Activated CD4-positive, alpha-beta memory T cell treated with anti-CD3 and anti-CD28 coated beads, Interleukin-2, amount 10 ng/mL, durations not matched to agents 7 days and 5 days (primary cell): ENCODE measurements around the gene ZDHHC17. TPM values are rescaled to one million over a fixed set of nuclear protein-coding genes. Genes with fewer than 3 reads are reported as not detected.
"Not testable (repeated sequence)": the region's sequence is repeated elsewhere in the genome, so short reads cannot be mapped to it uniquely, and the experiment has no call there.

Source experiments
- CTCF ChIA-PET: fragments of 350-600 bp; sonication (Branson Sonifier 250); formaldehyde crosslinking; loops from one replicate; lab custom pipeline; 2021; ENCODE audit warnings: antibody characterized with exemption, inconsistent platforms; lab: Charles Lee
- POLR2A ChIA-PET: fragments of 350-600 bp; sonication (Branson Sonifier 250); formaldehyde crosslinking; loops from one replicate; lab custom pipeline; 2021; ENCODE audit warnings: antibody characterized with exemption; lab: Charles Lee
- DNase-seq: peaks from one replicate; pipeline ENCODE4 v3.0.0-alpha.2; 2020
- H3K27ac Mint-ChIP-seq: one replicate; pipeline ENCODE4 v1.8.0; 2021; ENCODE audit warnings: mild to moderate bottlenecking, mixed read lengths
- H3K27me3 Mint-ChIP-seq: one replicate; pipeline ENCODE4 v1.8.0; 2021; ENCODE audit warnings: mixed read lengths
- H3K36me3 Mint-ChIP-seq: one replicate; pipeline ENCODE4 v1.8.0; 2021; ENCODE audit warnings: low read depth, mixed read lengths
- H3K4me1 Mint-ChIP-seq: one replicate; pipeline ENCODE4 v1.8.0; 2021; ENCODE audit warnings: mixed read lengths
- H3K4me3 Mint-ChIP-seq: one replicate; pipeline ENCODE4 v1.8.0; 2021; ENCODE audit warnings: mild to moderate bottlenecking, mixed read lengths
- H3K9me3 Mint-ChIP-seq: one replicate; pipeline ENCODE4 v1.8.0; 2021; ENCODE audit warnings: mixed read lengths
- total RNA-seq, 2 experiments: library from RNA; stranded (reverse); gene quantifications; one replicate each; pipeline ENCODE4 v1.2.3, GENCODE V29; 2021

ZDHHC17 gene
- total RNA-seq, 2 experiments from 2014 or later, result 25.5 TPM

DNA sequence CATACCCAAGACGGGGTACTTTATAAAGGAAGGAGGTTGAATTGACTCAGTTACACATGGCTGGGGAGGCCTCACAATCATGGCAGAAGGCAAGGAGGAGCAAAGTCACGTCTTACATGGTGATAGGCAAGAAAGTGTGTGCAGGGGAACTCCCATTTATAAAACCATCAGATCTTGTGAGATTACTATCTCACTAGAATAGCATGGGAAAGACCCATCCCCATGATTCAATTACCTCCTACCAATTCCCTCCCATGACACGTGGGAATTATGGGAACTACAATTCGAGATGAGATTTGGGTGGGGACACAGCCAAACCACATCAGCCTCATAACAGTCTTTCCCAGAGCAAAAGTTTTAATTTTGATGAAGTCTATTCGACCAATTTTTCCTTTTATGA is 15.4 kb downstream of the ZDHHC17 start:
- not testable (repeated sequence) for H3K27ac Mint-ChIP-seq, DNase-seq, H3K27me3 Mint-ChIP-seq, H3K4me3 Mint-ChIP-seq, H3K9me3 Mint-ChIP-seq
- ChIA-PET CTCF (interaction anchor here (0.9 to 1.8 kb wide), 2 partner anchors 11 to 231 kb away, joined by 3 to 4 read pairs; no protein-coding TSS in a partner anchor), POLR2A (interaction anchor here (0.9 kb wide), 1 partner anchor 16 kb away, joined by 3 read pairs; the partner anchor contains the start of gene ZDHHC17)
- H3K36me3 Mint-ChIP-seq, result peaks cover 26% of the 10 kb centered on the region
- H3K4me1 Mint-ChIP-seq, result peaks cover 12% of the 10 kb centered on the region

DNA sequence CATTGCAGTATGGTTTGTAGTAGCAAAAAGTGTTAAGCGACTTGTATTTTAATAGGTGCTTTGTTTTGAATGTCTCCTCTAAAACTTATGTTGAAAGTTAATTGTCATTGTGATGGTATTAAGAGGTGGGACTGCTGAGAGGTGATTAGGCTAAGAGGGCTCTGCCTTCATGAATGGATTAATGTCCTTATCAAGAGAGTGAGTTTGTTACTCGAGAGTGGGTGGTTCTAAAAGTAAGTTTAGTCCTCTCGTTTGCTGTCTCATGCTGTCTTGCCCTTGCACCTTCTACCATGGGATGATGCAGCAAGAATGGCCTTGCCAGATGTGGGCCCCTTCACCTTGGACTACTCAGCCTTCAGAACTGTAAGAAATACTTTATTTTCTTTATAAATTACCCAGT is 17.4 kb downstream of the ZDHHC17 start:
- H3K4me1 Mint-ChIP-seq, result peaks cover 12% of the 10 kb centered on the region
- CTCF ChIA-PET, result interaction anchor here (1.5 kb wide), 1 partner anchor 9 kb away, joined by 4 read pairs; no protein-coding TSS in a partner anchor
- H3K4me3 Mint-ChIP-seq, result no peak overlapping the region
- no peak overlapping the region for H3K27ac Mint-ChIP-seq
- POLR2A ChIA-PET, result no interaction called here
- H3K36me3 Mint-ChIP-seq, result peaks cover 31% of the 10 kb centered on the region
- H3K9me3 Mint-ChIP-seq, result peaks cover 6% of the 10 kb centered on the region
- H3K27me3 Mint-ChIP-seq, result no peaks in the 10 kb centered on the region
- DNase-seq, result no peak

DNA sequence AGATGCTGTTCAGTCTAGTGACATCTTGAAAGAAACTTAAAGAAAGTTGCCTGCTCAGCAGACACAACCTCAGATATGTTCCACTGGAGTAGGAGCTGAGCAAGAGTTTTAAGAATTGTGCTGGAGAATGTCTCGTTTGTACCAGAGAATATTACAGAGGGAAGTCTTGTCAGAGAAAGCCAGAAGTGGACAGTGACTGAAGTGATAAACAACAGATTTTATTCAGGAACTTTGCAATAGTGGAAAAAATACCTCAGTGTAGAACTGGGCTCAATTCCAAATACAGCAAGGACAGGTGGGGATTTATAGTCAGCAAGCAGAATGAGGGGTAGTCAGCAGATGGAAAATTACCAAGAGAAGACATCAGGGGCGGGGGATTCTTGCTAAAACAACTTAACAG is 18.6 kb downstream of the ZDHHC17 start:
- DNase-seq, result no peak
- no peaks in the 10 kb centered on the region for H3K27me3 Mint-ChIP-seq
- H3K4me1 Mint-ChIP-seq, result peaks cover 5% of the 10 kb centered on the region
- ChIA-PET CTCF (interaction anchor here (1.5 kb wide), 1 partner anchor 8 kb away, joined by 4 read pairs; no protein-coding TSS in a partner anchor), POLR2A (interaction anchor here (1.4 kb wide), 1 partner anchor 17 kb away, joined by 4 read pairs; no protein-coding TSS in a partner anchor)
- H3K27ac Mint-ChIP-seq, result no peak overlapping the region
- no peak overlapping the region for H3K4me3 Mint-ChIP-seq
- H3K36me3 Mint-ChIP-seq, result peaks cover 30% of the 10 kb centered on the region
- peaks cover 6% of the 10 kb centered on the region for H3K9me3 Mint-ChIP-seq

DNA sequence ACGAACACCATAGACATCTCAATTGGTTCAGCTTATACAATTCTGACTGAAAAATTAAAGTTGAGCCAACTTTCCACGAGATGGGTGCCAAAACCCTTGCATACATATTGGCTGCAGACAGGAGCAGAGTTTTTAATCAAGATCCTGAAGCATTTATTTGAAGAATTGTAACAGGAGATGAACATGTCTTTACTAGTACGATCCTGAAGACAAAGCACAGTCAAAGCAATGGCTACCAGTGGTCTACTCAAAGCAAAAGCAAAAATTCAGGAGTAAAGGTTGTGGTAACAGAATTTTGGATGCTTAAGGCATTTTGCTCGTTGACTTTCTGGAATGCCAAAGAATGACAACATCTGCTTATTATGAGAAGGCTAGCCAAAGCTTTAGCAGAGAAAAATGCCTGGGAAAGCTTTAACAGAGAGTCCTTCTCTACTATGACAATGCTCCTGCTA is 20.7 kb downstream of the ZDHHC17 start:
- Mint-ChIP-seq H3K4me3 (no peak overlapping the region), H3K4me1 (no peaks in the 10 kb centered on the region), H3K9me3 (peaks cover 6% of the 10 kb centered on the region), H3K27ac (no peak overlapping the region), H3K27me3 (no peaks in the 10 kb centered on the region), H3K36me3 (peaks cover 18% of the 10 kb centered on the region)
- CTCF ChIA-PET, result no interaction called here
- no peak for DNase-seq
- POLR2A ChIA-PET, result no interaction called here

DNA sequence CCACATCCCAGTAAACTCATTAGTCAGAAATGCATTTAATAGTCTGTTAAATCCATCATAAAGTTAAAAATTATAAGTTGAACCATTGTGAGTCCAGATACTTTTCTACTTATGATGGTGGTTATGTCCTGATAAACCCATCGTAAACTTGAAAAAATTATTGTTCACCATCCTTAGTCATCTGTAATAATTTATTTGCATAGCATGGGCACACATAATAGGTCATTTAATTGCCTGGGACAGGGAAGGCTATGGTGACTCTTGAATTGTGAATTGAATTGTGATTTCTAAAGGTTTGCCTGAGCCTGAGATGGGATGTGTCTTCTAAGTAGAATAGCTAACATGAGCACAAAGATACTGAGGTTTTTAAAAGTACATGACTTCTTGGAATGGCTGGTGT is 21.5 kb downstream of the ZDHHC17 start:
- H3K9me3 Mint-ChIP-seq, result peaks cover 1% of the 10 kb centered on the region
- ChIA-PET CTCF (no interaction called here), POLR2A (no interaction called here)
- H3K27me3 Mint-ChIP-seq, result no peaks in the 10 kb centered on the region
- peaks cover 10% of the 10 kb centered on the region for H3K36me3 Mint-ChIP-seq
- DNase-seq, result no peak
- no peak overlapping the region for H3K27ac Mint-ChIP-seq
- no peak overlapping the region for H3K4me3 Mint-ChIP-seq
- H3K4me1 Mint-ChIP-seq, result no peaks in the 10 kb centered on the region

DNA sequence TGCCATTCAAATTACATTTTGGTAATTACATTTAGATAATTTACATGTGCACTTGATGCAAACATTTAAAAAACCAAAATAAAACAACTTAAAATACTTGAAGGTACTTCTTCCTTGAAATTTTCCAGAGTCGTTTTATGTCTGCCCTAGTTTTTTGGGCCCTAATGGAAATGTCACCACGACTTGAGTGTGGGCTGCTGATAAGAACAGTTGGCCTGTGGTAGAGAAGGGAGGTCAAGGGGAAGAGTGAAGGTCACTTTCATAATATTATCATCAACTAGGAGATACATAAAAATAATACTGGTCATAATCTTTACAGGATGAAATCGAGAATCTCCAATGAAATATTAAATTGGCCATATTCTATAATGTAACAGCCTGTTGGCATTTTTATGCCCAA is 23.1 kb downstream of the ZDHHC17 start:
- DNase-seq, result no peak
- no peak overlapping the region for H3K27ac Mint-ChIP-seq
- POLR2A ChIA-PET, result interaction anchor here (1.4 kb wide), 1 partner anchor 24 kb away, joined by 3 read pairs; no protein-coding TSS in a partner anchor
- CTCF ChIA-PET, result no interaction called here
- no peaks in the 10 kb centered on the region for H3K27me3 Mint-ChIP-seq
- H3K4me3 Mint-ChIP-seq, result no peak overlapping the region
- H3K4me1 Mint-ChIP-seq, result no peaks in the 10 kb centered on the region
- peaks cover 5% of the 10 kb centered on the region for H3K36me3 Mint-ChIP-seq
- H3K9me3 Mint-ChIP-seq, result no peaks in the 10 kb centered on the region

DNA sequence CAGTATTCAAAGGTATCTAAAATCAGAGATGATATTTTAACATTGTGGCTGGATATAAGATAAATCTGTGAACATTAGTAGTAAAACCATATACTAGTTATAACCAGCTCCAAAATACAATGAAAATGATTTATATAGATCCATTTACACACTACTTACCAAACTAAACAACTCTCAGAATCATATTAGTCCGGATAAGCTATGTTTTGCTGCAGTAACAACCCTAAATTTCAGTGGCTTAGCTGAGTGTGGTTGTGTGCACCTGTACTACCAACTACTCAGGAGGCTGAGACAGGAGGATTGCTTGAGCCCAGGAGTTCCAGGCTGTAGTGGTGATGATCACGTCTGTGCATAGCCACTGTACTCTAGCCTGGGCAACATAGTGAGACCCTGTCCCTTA is 23.8 kb downstream of the ZDHHC17 start:
- DNase-seq, result no peak
- no peaks in the 10 kb centered on the region for H3K9me3 Mint-ChIP-seq
- H3K27ac Mint-ChIP-seq, result no peak overlapping the region
- no peaks in the 10 kb centered on the region for H3K4me1 Mint-ChIP-seq
- H3K4me3 Mint-ChIP-seq, result no peak overlapping the region
- POLR2A ChIA-PET, result interaction anchor here (1.4 kb wide), 1 partner anchor 24 kb away, joined by 3 read pairs; no protein-coding TSS in a partner anchor
- CTCF ChIA-PET, result no interaction called here
- no peaks in the 10 kb centered on the region for H3K27me3 Mint-ChIP-seq
- peaks cover 5% of the 10 kb centered on the region for H3K36me3 Mint-ChIP-seq

DNA sequence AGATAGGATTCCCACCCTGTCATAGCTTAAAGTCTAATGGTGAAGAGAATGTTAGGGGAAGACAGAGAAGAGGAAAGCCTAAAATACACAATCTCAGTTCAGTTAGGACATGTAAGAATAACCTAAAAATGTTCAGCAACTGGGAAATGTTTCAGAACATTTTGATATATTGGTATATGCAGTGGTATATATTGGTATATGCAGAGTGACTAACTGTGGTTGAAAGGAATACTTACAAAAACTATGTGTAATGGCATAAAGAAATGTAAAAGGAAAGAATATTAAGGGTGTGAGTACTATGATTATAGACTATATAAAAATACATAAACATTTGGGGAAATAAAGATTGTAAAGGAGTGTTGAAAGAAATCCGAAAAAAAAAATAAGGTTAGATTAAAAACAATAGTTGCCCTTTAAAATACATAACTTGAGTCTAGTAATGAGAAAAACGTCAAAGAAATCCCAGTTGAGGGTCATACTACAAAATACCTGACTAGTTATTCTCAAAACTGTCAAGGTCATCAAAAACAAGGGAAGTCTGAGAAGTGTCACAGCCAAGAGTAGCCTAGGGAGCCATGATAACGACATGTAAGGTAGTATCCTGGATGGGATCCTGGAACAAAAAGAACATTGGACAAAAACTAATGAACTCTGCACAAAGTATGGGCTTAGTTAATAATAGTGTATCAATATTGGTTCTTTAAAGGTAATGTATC is 25.6 kb downstream of the ZDHHC17 start:
- no peaks in the 10 kb centered on the region for H3K27me3 Mint-ChIP-seq
- H3K9me3 Mint-ChIP-seq, result no peaks in the 10 kb centered on the region
- no peak overlapping the region for H3K27ac Mint-ChIP-seq
- CTCF ChIA-PET, result interaction anchor here (1.0 to 6.1 kb wide), 5 partner anchors 7 to 221 kb away, joined by 4 to 55 read pairs (median 5); no protein-coding TSS in a partner anchor
- H3K36me3 Mint-ChIP-seq, result peaks cover 5% of the 10 kb centered on the region
- no peak overlapping the region for H3K4me3 Mint-ChIP-seq
- no peak for DNase-seq
- no peaks in the 10 kb centered on the region for H3K4me1 Mint-ChIP-seq
- POLR2A ChIA-PET, result interaction anchor here (1.5 kb wide), 1 partner anchor 26 kb away, joined by 5 read pairs; the partner anchor contains the start of gene ZDHHC17

DNA sequence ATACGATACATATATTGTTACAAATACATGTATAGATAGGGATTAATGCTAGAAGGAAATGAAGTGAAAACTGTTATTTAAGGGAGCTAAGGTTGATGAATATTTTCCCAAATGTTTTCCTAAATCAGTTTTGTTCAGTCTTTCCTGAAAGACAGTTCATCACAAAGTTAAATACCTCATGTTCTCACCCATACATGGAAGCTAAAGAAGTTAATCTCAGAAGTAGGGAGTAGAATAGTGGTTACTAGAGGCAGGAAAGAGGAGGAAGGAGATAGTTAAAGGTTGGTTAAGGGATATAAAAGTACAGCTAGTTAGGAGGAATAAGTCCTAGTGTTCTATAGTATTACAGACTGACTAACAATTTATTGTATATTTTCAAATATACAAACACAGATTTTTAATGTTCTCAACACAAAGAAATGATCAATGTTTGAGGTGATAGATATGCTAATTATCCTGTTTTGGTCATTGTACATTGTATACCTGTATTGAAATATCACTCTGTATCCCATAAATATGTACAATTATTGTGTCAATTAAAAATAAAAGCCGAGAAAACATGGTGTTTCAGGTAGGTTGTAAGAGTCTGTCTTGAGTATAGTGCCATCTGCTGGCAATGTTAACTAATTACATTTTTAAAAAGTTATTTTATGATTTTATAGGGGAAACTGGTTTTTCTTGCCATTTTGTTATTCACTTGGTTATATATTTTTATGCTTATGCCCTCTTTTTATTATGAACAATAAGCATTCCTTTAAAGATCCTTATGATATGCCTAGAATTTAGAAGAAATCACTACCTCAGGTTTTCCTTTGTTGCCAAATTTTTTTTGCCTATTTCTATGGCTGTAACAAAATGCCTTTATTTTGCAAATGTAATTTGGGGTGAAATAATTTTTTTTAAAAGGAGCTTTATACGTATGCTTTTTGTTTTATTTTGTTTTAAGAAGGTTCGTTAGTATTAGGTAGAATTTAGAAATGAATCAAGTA is 26.9 kb downstream of the ZDHHC17 start:
- no peaks in the 10 kb centered on the region for H3K27me3 Mint-ChIP-seq
- ChIA-PET CTCF (interaction anchor here (0.9 to 6.1 kb wide), 11 partner anchors 9 to 220 kb away, joined by 3 to 55 read pairs (median 4); no protein-coding TSS in a partner anchor), POLR2A (interaction anchor here (1.5 kb wide), 1 partner anchor 27 kb away, joined by 5 read pairs; the partner anchor contains the start of gene ZDHHC17)
- no peak overlapping the region for H3K4me3 Mint-ChIP-seq
- no peaks in the 10 kb centered on the region for H3K9me3 Mint-ChIP-seq
- no peaks in the 10 kb centered on the region for H3K4me1 Mint-ChIP-seq
- no peak overlapping the region for H3K27ac Mint-ChIP-seq
- DNase-seq, result no peak
- H3K36me3 Mint-ChIP-seq, result peaks cover under 1% of the 10 kb centered on the region

DNA sequence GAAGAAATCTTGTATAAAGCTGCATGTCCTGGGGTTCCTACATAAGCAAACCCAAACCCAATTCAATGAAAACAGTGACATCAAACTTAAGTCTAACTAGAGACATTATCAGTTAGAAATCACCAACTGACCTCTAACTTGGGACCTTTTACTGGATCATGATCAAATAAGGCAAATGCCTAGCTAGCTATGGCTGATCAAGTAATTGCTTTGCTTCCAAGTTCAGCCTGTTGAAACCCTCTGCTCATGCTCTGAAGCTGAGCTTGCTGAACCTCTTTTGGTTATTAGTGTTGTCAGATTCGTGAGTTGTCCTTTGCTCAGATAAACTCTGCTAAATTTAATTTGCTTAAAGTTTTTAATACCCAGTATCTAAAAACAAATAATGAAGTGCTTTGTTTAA is 28.9 kb downstream of the ZDHHC17 start:
- no peaks in the 10 kb centered on the region for H3K27me3 Mint-ChIP-seq
- POLR2A ChIA-PET, result interaction anchor here (1.0 kb wide), 1 partner anchor 29 kb away, joined by 3 read pairs; the partner anchor contains the start of gene ZDHHC17
- H3K9me3 Mint-ChIP-seq, result no peaks in the 10 kb centered on the region
- H3K4me3 Mint-ChIP-seq, result no peak overlapping the region
- DNase-seq, result no peak
- no peaks in the 10 kb centered on the region for H3K4me1 Mint-ChIP-seq
- no peak overlapping the region for H3K27ac Mint-ChIP-seq
- no peaks in the 10 kb centered on the region for H3K36me3 Mint-ChIP-seq
- CTCF ChIA-PET, result interaction anchor here (0.8 to 6.1 kb wide), 3 partner anchors 105 to 218 kb away, joined by 3 to 55 read pairs (median 4); no protein-coding TSS in a partner anchor

DNA sequence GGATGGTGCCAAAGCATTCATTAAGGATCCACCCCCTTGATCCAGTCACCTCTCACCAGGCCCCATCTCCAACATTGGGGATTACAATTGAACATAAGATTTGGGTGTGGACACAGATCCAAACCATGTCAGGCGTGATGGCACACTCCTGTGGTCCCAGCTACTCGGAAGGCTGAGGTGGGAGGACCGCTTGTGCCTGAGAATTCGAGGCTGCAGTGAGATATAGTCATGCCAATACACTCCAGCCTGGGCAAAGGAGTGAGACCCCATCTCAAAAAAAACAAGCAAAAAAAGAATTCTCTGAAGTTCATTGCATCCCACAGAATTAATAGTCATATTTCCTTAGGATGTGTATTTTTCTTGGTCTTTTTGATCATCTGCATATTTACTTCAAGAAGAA is 34.9 kb downstream of the ZDHHC17 start:
- ChIA-PET POLR2A (no interaction called here), CTCF (interaction anchor here (0.5 kb wide), 1 partner anchor 430 kb away, joined by 3 read pairs; no protein-coding TSS in a partner anchor)
- DNase-seq, result no peak
- H3K27me3 Mint-ChIP-seq, result no peaks in the 10 kb centered on the region
- no peaks in the 10 kb centered on the region for H3K4me1 Mint-ChIP-seq
- no peak overlapping the region for H3K4me3 Mint-ChIP-seq
- H3K9me3 Mint-ChIP-seq, result peaks cover 8% of the 10 kb centered on the region
- H3K36me3 Mint-ChIP-seq, result peaks cover 35% of the 10 kb centered on the region
- H3K27ac Mint-ChIP-seq, result no peak overlapping the region

DNA sequence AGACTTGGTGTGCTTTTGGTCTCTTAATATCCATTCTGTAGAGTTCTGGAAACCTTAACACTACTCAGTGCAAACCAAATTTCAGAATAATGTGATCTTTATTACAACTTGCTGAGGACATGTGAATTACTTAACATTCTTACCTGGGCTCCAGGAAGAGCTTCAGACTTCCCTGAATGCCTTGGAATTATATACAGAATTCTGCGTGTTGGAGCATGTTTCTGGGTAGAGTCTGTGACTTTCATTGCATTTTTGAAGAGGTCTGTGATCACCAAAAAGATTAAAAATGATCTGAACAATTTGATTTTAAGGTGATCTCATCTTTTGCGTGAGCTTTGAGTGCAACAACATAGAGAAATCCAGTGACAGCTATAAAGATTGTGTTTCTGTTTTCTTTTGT is 35.4 kb downstream of the ZDHHC17 start:
- peaks cover 5% of the 10 kb centered on the region for H3K4me1 Mint-ChIP-seq
- H3K9me3 Mint-ChIP-seq, result peaks cover 8% of the 10 kb centered on the region
- no peak overlapping the region for H3K27ac Mint-ChIP-seq
- peaks cover 35% of the 10 kb centered on the region for H3K36me3 Mint-ChIP-seq
- H3K27me3 Mint-ChIP-seq, result no peaks in the 10 kb centered on the region
- no peak for DNase-seq
- CTCF ChIA-PET, result interaction anchor here (0.5 kb wide), 1 partner anchor 430 kb away, joined by 3 read pairs; no protein-coding TSS in a partner anchor
- no peak overlapping the region for H3K4me3 Mint-ChIP-seq
- POLR2A ChIA-PET, result no interaction called here
